Measurements from ENCODE around the gene EIF4B. TPM values are rescaled to one million over a fixed set of nuclear protein-coding genes. Genes with fewer than 3 reads are reported as not detected.

EIF4B gene
- total and polyA plus RNA-seq, 2 of the 8 experiments (the other 6 are each of a cell fraction or from before 2014, with no cell fraction given): 269 to 816 TPM

DNA sequence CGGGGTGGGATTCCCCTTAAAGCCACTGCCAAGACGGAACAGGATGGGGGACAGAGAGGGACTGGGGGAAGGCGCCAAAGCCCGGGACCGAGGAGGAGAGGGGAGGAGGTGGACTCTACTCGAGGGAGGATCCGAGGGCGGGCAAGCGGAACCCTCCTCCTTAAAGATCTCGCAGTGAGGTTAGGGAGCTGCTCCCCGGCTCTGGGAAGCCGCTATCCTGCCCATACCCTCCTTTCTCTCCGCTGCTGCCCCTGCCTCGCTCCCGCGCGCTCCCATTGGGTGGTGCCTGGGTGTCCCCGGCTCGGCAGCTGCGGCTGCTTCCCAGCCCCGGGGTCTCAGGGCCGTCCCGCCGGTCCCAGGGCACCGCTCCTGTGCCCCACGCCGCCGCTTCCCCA, 40.9 kb upstream of the EIF4B start:
- peak overlapping the region in 2 of 4 experiments; percentile 25 to 29; a peak in 3 of 7 replicates for H3K9ac ChIP-seq (replicated peaks in 1 of 4; ENCODE audit: extremely low read depth in 1 of 4, low read depth in 3 of 4, low read length in 3 of 4)
- FAIRE-seq: no peak
- TF ChIP-seq SUZ12 (IDR thresholded peaks at IDR 0.05; ENCODE audit: low read length) (0 out of 2 replicates have a peak, but pooled peaks have one; percentile 15), BRCA1 (IDR thresholded peaks at IDR 0.05; ENCODE audit: low read depth, low read length) (no peak), FOSL1 (IDR thresholded peaks at IDR 0.05; ENCODE audit: insufficient read depth, low read depth, low read length) (no peak), POLR2A (IDR thresholded peaks at IDR 0.05; ENCODE audit: control extremely low read depth in 1 of 2, low read depth in 2 of 2, low read length in 2 of 2) (no peak; a peak in 1 of 3 replicates), EP300 (IDR thresholded peaks at IDR 0.05; ENCODE audit: borderline replicate concordance in 1 of 2, low read depth in 2 of 2, low read length in 2 of 2) (no peak), CHD2 (IDR thresholded peaks at IDR 0.05; ENCODE audit: low read length) (no peak), JUN (IDR thresholded peaks at IDR 0.05; ENCODE audit: low read depth, low read length) (no peak), ASH2L (IDR thresholded peaks at IDR 0.05; ENCODE audit: low read length) (peak; percentile 28), CTBP2 (IDR thresholded peaks at IDR 0.05; ENCODE audit: borderline replicate concordance, insufficient read depth, insufficient read length, low read length) (no peak), TAF1 (IDR thresholded peaks at IDR 0.05; ENCODE audit: low read depth, low read length) (0 out of 2 replicates have a peak, but pooled peaks have one; percentile 39), TCF12 (IDR thresholded peaks at IDR 0.05; ENCODE audit: low read depth, low read length) (no peak), RAD21 (IDR thresholded peaks at IDR 0.05 in 1 of 2, conservative IDR thresholded peaks at IDR 0.05 in 1 of 2; ENCODE audit: low read depth in 2 of 2, low read length in 2 of 2) (no peak), TBP (IDR thresholded peaks at IDR 0.05; ENCODE audit: low read depth, low read length) (peak; percentile 33; the same call in 1 of the 2 replicates)

More for the DNA sequence above, 40.9 kb upstream of the EIF4B start:
- Histone ChIP-seq H2BK5ac (ENCODE audit: low read depth, low read length) (peak overlapping the region; percentile 28; the same call in 1 of the 2 replicates), H3K23me2 (ENCODE audit: low read depth, low read length) (peaks cover 7% of the 10 kb centered on the region; the same call in 1 of the 2 replicates), H2BK20ac (ENCODE audit: low read length) (no peak overlapping the region), H2BK120ac (replicated peaks; ENCODE audit: low read depth, low read length) (peak overlapping the region; percentile 67), H3K4me3 (ENCODE audit: extremely low read depth in 1 of 4, insufficient read depth in 2 of 4, low read depth in 3 of 4, low read length in 4 of 4) (peak overlapping the region; percentile 39 to 67 (median 48)), H3K79me1 (ENCODE audit: low read depth, low read length) (no peaks in the 10 kb centered on the region), H2AK5ac (ENCODE audit: low read depth, low read length) (no peak overlapping the region), H3K18ac (ENCODE audit: extremely low read depth, low read length) (peak overlapping the region; percentile 85), H3K14ac (ENCODE audit: insufficient read length) (no peak overlapping the region), H4K5ac (ENCODE audit: insufficient read length, low read depth, low read length) (peak overlapping the region; percentile 16), H3K27ac (ENCODE audit: low read depth, low read length) (no peak overlapping the region), H4K20me1 (replicated peaks in 1 of 2; ENCODE audit: control insufficient read depth in 1 of 2, insufficient read depth in 2 of 2, low read length in 2 of 2) (no peaks in the 10 kb centered on the region), H3K27me3 (replicated peaks in 1 of 4; ENCODE audit: control insufficient read depth in 3 of 4, extremely low read depth in 1 of 4, insufficient read depth in 3 of 4, low read length in 3 of 4) (peaks cover 0 to 15% (median 10%) of the 10 kb centered on the region in 4 experiments; a peak in 5 of 7 replicates), H3K36me3 (ENCODE audit: control insufficient read depth in 2 of 4, insufficient read depth in 4 of 4, low read length in 3 of 4) (no peaks in the 10 kb centered on the region), H3K4ac (replicated peaks; ENCODE audit: insufficient read length, low read depth, low read length) (peak overlapping the region; percentile 32), H3K4me2 (ENCODE audit: insufficient read depth in 1 of 2, low read depth in 2 of 2, low read length in 2 of 2) (peak overlapping the region; percentile 77 to 82), H2BK15ac (ENCODE audit: low read length) (peak overlapping the region; percentile 40; the same call in 1 of the 2 replicates), H3K4me1 (replicated peaks in 1 of 4; ENCODE audit: control insufficient read depth in 3 of 4, insufficient read depth in 4 of 4, low read length in 3 of 4) (peaks cover 0 to 7% (median 7%) of the 10 kb centered on the region in 4 experiments; a peak in 6 of 7 replicates), H2AFZ (ENCODE audit: low read length) (peak overlapping the region; percentile 85; the same call in 1 of the 2 replicates), H2BK12ac (ENCODE audit: low read depth, low read length) (no peak overlapping the region), H4K91ac (replicated peaks; ENCODE audit: insufficient read length, low read length) (peak overlapping the region; percentile 26), H4K8ac (ENCODE audit: extremely low read depth, insufficient read depth, low read length) (peak overlapping the region; percentile 73; the same call in 1 of the 2 replicates), H3K9me3 (ENCODE audit: insufficient read depth in 2 of 2, low read depth in 1 of 2, low read length in 1 of 2) (no peaks in the 10 kb centered on the region), H3K79me2 (ENCODE audit: control insufficient read depth in 1 of 2, insufficient read depth in 2 of 2, low read length in 2 of 2) (no peaks in the 10 kb centered on the region), H3K56ac (replicated peaks; ENCODE audit: insufficient read length, low read depth, low read length) (no peak overlapping the region), H3K23ac (ENCODE audit: insufficient read length) (no peak overlapping the region)
- CTCF ChIA-PET (ENCODE audit: partially characterized antibody): interaction anchor here (0.8 to 9.3 kb wide), 17 partner anchors 9 to 818 kb away, joined by 3 to 84 read pairs (median 4); no protein-coding TSS in a partner anchor
- 4% methylated on average over 28 of the region's 28 CpGs; no CpG with 5 or more reads in 1 of the 2 experiments for WGBS, 2 experiments (ENCODE audit: extremely low coverage in 1 of 2, insufficient coverage in 1 of 2, insufficient read length in 1 of 2, insufficient replicate concordance in 2 of 2, low coverage in 1 of 2, low lambda C conversion rate in 2 of 2, missing lambda C conversion rate in 1 of 2)
- POLR2A ChIA-PET (ENCODE audit: partially characterized antibody): interaction anchor here (0.8 to 3.2 kb wide), 13 partner anchors 9 to 80 kb away, joined by 3 to 23 read pairs (median 5); partner anchors contain the start of genes EIF4B, KRT18 and KRT8
- DNase-seq (ENCODE audit: low read depth in 1 of 2, low spot score in 2 of 2): peak in 1 of 2 experiments; percentile 81
